Activated gamma-delta T cell treated with anti-CD3 and anti-CD28 coated beads, Interleukin-2, amount 50 U/mL, for 16 hours (primary cell): ENCODE data around the gene DHX35.
"Not testable (repeated sequence)": the region's sequence is repeated elsewhere in the genome, so short reads cannot be mapped to it uniquely, and the experiment has no call there.

Source experiments
- DNase-seq: peaks from one replicate; pipeline ENCODE4 v3.0.0-alpha.2; 2020; ENCODE audit warnings: low read depth

The DHX35 gene

DNA sequence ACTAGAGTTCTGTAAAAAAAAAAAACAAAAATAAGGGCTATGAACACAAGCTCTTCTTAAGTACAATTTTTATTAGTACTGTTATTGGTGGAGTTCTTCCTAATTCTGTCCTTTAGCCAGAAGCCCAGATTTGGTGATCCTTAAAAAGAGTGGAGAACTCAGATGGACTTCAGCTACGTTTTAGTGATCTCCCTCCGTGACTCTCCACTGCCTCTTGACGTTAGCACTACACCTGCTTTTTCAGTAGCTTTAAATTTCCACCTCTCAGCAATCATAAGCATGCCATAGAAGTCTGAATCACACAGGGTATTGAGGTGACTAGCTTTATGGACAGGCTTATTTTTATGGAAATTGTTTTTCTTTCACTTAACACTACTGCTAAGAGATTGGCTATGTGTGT lies 17.7 kb downstream of the DHX35 start:
- DNase-seq = no peak

DNA sequence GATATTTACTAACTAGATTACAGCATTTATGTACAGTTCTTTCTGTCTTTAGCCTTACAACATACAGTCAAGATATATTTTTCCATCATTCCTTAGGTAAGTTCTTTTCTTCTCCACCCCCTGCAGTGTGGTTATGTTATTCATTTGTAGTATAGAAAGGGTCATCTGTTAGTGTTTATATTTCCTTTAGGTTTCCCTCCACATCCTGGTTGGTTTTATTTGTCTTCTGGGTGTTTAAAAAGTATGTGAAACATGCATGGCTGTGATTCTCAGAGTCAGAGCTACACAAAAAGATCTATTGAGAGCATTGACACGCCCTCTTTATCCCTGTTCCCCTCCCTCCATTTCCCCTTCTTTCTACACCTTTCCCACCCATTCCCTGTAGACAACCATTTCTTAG lies 20.1 kb downstream of the DHX35 start:
- no peak for DNase-seq

DNA sequence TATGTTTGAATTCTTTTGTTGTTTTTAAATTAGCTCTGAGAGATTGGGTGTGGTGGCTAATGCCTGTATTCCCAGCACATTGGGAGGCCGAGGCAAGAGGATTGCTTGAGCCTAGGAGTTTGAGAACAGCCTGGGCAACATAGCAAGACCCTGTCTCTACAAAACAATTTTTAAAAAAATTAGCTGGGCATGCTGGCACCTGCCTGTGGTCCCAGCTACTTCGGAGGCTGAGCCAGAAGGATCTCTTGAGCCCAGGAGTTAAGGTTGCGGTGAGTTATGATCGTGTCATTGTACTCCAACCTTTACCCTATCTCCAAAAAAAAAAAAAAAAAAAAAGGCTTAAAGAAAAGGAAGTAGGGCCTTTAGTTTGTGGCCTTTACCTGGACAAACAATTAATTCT lies 22.9 kb downstream of the DHX35 start:
- no peak for DNase-seq

GRCh38 chr20:38985603-38986170 lies 23.5 kb downstream of the DHX35 start:
- no peak for DNase-seq

GRCh38 chr20:38986663-38987062 lies 24.5 kb downstream of the DHX35 start:
- no peak for DNase-seq

DNA sequence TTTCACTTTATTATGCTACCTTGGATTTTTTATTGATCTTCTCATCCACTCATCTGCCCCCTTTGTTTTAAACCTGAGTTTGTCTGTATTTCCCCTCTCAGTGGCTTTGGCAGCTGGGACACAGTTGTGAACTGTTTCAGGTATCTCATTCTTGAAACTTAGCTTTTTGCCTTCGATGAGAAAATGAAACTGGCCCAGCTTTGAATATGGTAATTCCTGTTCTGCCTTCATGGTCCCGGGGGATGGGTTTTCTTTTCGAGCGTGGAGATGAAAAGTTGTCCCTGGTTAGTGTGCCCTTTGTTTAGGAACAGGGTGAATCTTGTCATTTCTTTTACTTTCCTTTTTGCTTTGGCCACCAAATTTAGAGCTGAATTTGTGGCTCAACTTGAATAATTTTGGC lies 25.6 kb downstream of the DHX35 start:
- no peak for DNase-seq

GRCh38 chr20:38990728-38991127 lies 28.6 kb downstream of the DHX35 start:
- DNase-seq = no peak

- DNase-seq = no peak
Observed at GRCh38 chr20:38991814-38992704, 29.9 kb downstream of the DHX35 start.

GRCh38 chr20:38995536-38996044 lies 33.4 kb downstream of the DHX35 start:
- no peak for DNase-seq

DNA sequence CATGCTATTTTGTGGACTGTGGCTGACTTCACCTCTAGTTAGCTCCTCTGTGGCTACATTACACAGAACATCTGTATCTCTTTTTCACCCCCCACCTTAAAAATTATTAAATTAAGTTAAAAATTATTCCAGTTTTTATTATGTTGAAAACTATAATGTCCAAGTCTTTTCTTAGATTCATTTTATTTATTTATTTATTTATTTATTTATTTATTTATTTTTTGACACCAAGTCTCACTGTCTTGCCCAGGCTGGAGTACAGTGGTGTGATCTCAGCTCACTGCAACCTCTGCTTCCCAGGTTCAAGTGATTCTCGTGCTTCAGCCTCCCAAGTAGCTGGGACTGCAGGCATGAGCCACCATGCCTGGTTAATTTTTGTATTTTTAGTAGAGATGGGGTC lies 34.7 kb downstream of the DHX35 start:
- DNase-seq = not testable (repeated sequence)

DNA sequence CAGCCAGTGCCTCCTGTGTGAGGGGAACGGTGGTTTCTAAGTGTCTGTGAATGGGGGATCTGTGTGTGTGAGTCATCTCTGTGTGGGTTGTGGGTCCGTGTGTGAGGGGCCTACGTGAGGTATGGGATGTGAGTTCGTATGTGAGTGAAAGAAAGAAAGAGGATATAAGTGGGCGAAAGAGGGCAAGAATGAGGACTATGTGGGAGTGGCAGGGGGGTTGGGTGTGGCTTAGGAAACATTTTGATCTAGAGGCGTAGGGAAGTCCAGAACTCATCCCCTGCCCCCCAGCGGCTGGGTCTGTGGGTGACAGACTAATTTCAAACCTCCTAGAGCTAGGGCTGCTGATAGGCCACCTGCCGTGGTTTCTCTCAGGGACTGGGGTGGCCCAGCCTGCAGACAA lies 35.5 kb downstream of the DHX35 start:
- peak; percentile 38 for DNase-seq

- DNase-seq = no peak
Observed at GRCh38 chr20:38999217-38999616, 37.1 kb downstream of the DHX35 start.

GRCh38 chr20:38999965-39000910 lies 38.1 kb downstream of the DHX35 start:
- no peak for DNase-seq

- no peak for DNase-seq
Observed at GRCh38 chr20:39004508-39004907, 42.4 kb downstream of the DHX35 start.

GRCh38 chr20:39009348-39009747 lies 47.2 kb downstream of the DHX35 start:
- no peak for DNase-seq

GRCh38 chr20:39010496-39010895 lies 48.4 kb downstream of the DHX35 start:
- no peak for DNase-seq

DNA sequence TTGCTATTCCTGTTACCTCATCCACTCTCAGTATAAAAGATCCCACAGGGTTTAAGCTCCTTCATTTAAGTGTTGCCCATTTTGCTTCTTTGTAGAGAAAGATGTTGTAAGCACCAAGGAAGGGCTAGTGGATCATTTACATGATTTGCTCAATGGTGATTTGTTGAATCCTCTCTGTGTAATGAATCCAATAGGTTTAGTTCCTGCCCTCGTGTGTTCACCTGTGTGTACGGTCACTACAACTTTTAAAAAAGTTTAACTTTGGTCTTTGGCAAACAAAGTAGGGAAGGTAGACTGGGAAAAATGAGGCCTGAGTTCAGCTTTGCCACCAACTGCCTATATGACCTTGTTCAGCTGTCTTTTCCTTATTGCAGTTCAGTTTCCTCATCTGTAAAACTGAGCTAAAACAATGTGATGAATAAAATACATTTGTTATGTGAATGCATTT lies 51.5 kb downstream of the DHX35 start:
- no peak for DNase-seq

GRCh38 chr20:39016041-39016440 lies 53.9 kb downstream of the DHX35 start:
- DNase-seq = no peak

DNA sequence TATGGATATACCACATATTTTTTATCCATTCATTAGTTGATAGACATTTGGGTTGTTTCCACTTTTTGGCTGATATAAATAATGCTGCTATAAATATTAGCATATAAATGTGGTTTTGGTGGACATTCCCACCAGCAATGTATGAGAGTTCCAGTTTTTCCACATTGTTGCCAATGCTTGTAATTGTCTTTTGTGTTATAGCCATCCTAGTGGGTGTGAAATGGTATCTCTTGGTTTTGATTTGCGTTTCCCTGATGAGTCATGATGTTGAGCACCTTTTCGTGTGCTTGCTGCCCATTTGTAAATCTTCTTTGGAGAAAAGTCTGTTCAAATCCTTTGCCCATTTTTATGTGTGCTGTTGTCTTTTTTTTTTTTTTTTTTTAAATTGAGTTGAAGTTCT lies 54.4 kb downstream of the DHX35 start:
- no peak for DNase-seq

DNA sequence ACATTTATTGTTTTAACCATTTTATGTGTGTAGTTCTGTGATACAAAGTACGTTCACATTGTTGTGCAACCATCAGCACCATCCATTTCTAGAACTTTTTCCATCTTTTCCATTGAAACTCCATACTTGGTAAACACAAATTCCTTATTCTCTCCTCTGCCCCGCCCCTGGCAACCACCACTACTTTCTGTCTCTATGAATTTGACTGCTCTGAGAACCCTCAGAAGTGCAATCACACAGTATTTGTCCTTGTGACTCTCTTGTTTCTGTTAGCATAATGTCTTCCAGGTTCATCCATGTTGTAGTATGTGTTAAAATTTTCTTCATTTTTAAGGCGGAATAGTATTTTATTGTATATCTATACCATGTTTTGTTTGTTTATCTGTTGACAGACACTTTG lies 56.9 kb downstream of the DHX35 start:
- no peak for DNase-seq

- DNase-seq = no peak
Observed at GRCh38 chr20:39019805-39020325, 57.7 kb downstream of the DHX35 start.

DNA sequence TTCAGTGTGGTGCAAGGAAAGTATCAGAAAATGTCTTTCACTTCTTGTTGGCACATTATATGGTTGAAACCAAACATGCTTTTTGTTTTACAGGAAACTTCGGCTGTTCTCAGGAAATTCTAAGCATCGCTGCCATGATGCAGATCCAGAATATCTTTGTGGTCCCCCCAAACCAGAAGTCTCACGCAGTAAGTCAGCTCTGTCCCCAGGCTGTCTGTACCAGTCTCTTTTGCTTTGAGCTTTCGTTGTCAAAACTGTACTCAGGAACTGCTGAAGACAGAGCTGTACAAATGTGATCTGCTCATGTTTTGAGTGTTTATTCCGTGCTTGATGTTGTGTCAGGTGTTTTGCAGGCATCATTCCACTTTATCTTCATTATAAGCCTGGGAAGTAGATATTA lies 59.6 kb downstream of the DHX35 start:
- DNase-seq = no peak
